GM23338 (cell line): Measurements from ENCODE around the gene UBAC2.

Source experiments
- EZH2 ChIP-seq: fragments of 200-600 bp; sonication (generic); IDR thresholded peaks from one replicate; pipeline ENCODE4 v1.8.0; 2017; ENCODE audit warnings: antibody characterized with exemption, mild to moderate bottlenecking, low read depth; ENCODE audit not compliant: unreplicated experiment
- EZH2phosphoT487 ChIP-seq: fragments of 200-600 bp; sonication (generic); IDR thresholded peaks from one replicate; pipeline ENCODE4 v1.8.1; 2018; ENCODE audit warnings: antibody characterized with exemption; ENCODE audit not compliant: unreplicated experiment
- JUNB ChIP-seq: IDR thresholded peaks from one replicate; pipeline ENCODE4 v1.6.1; 2016; ENCODE audit warnings: antibody characterized with exemption; ENCODE audit not compliant: unreplicated experiment
- POLR2AphosphoS5 ChIP-seq: IDR thresholded peaks from 2 replicates; pipeline ENCODE4 v1.6.1; 2016; ENCODE audit warnings: antibody characterized with exemption, low read depth
- ZNF114 ChIP-seq: fragments of 250-450 bp; sonication (Bioruptor Pico); IDR thresholded peaks from 2 replicates; pipeline ENCODE4 v1.5.0; 2020; ENCODE audit warnings: mild to moderate bottlenecking, moderate library complexity
- TF ChIP-seq, protein P1 (sequence below), 2 experiments: fragments of 200-600 bp in 1 of 2; sonication (generic) in 1 of 2; conservative IDR thresholded peaks; 2 replicates each; pipeline versions ENCODE4 v1.5.1 to v1.6.1; 2016 to 2017; ENCODE audit warnings: antibody characterized with exemption in 2 of 2, low read depth in 2 of 2, mild to moderate bottlenecking in 2 of 2, moderate library complexity in 1 of 2
- TF ChIP-seq, protein P2 (sequence below): IDR thresholded peaks from one replicate; pipeline ENCODE4 v1.6.1; 2018; ENCODE audit warnings: antibody characterized with exemption; ENCODE audit not compliant: unreplicated experiment

DNA sequence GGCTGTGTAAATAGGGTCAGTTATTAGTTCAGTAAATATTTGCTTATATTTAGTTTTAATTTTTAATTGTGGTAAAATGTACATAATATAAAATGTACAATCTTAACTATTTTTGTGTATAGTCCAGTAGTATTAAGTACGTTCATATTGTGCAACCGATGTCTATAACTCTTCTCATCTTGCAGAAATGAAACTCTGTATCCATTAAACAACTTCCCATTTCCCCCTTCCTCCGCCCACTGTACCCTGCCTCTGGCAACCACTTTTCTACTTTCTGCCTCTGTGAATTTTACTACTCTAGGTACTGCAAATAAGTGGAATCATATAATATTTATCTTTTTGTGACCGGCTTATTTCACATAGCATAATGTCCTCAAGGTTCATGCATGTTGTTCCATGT is 24.4 kb downstream of the UBAC2 start:
- TF ChIP-seq, protein P1, sequence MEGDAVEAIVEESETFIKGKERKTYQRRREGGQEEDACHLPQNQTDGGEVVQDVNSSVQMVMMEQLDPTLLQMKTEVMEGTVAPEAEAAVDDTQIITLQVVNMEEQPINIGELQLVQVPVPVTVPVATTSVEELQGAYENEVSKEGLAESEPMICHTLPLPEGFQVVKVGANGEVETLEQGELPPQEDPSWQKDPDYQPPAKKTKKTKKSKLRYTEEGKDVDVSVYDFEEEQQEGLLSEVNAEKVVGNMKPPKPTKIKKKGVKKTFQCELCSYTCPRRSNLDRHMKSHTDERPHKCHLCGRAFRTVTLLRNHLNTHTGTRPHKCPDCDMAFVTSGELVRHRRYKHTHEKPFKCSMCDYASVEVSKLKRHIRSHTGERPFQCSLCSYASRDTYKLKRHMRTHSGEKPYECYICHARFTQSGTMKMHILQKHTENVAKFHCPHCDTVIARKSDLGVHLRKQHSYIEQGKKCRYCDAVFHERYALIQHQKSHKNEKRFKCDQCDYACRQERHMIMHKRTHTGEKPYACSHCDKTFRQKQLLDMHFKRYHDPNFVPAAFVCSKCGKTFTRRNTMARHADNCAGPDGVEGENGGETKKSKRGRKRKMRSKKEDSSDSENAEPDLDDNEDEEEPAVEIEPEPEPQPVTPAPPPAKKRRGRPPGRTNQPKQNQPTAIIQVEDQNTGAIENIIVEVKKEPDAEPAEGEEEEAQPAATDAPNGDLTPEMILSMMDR (conservative IDR thresholded peaks at IDR 0.05; ENCODE audit: low read depth in 2 of 2): no peak
- TF ChIP-seq POLR2AphosphoS5 (no peak), EZH2 (no peak), ZNF114 (CRISPR knock-in tag) (no peak), JUNB (no peak), EZH2phosphoT487 (no peak)
- TF ChIP-seq, protein P2, sequence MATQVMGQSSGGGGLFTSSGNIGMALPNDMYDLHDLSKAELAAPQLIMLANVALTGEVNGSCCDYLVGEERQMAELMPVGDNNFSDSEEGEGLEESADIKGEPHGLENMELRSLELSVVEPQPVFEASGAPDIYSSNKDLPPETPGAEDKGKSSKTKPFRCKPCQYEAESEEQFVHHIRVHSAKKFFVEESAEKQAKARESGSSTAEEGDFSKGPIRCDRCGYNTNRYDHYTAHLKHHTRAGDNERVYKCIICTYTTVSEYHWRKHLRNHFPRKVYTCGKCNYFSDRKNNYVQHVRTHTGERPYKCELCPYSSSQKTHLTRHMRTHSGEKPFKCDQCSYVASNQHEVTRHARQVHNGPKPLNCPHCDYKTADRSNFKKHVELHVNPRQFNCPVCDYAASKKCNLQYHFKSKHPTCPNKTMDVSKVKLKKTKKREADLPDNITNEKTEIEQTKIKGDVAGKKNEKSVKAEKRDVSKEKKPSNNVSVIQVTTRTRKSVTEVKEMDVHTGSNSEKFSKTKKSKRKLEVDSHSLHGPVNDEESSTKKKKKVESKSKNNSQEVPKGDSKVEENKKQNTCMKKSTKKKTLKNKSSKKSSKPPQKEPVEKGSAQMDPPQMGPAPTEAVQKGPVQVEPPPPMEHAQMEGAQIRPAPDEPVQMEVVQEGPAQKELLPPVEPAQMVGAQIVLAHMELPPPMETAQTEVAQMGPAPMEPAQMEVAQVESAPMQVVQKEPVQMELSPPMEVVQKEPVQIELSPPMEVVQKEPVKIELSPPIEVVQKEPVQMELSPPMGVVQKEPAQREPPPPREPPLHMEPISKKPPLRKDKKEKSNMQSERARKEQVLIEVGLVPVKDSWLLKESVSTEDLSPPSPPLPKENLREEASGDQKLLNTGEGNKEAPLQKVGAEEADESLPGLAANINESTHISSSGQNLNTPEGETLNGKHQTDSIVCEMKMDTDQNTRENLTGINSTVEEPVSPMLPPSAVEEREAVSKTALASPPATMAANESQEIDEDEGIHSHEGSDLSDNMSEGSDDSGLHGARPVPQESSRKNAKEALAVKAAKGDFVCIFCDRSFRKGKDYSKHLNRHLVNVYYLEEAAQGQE: no peak
